Left colon (tissue), 2 donors: ENCODE data around the gene MROH2A. TPM values are rescaled to one million over a fixed set of nuclear protein-coding genes. Genes with fewer than 3 reads are reported as not detected.

Experiments
- ATAC-seq: fragments of 200-7000 bp; cut with Tn5 transposase; one replicate; pipeline ENCODE4 v1.9.1; 2020; ENCODE audit warnings: mild to moderate bottlenecking, moderate library complexity
- DNase-seq, 2 donors: peaks; one replicate each; pipeline ENCODE4 v3.0.0-alpha.2; 2020
- intact Hi-C, 2 donors: fragments of 100-400 bp; cut with DNase I in 1 of 2; cut with micrococcal nuclease in 1 of 2; formaldehyde crosslinking; loops; one replicate each; pipeline versions ENCODE4 v1.11.2 to v1.14.0; 2022; cut with DNase I, micrococcal nuclease
- total RNA-seq, 2 donors: library from RNA; stranded (reverse); fragmentation: NEBNext Ultra II Directional; extraction: Animal tissue kit (Norgen Biotek cat#: 25700); gene quantifications; one replicate each; pipeline ENCODE4 v1.2.1, GENCODE V29; 2021
- donor health status: DM: no; HTN: no; CAD: no.
- donor health status: DM: yes; HTN: yes; CAD: no.

The MROH2A gene
- total RNA-seq, 2 donors from 2014 or later: 0.24 TPM; not detected in 1

DNA sequence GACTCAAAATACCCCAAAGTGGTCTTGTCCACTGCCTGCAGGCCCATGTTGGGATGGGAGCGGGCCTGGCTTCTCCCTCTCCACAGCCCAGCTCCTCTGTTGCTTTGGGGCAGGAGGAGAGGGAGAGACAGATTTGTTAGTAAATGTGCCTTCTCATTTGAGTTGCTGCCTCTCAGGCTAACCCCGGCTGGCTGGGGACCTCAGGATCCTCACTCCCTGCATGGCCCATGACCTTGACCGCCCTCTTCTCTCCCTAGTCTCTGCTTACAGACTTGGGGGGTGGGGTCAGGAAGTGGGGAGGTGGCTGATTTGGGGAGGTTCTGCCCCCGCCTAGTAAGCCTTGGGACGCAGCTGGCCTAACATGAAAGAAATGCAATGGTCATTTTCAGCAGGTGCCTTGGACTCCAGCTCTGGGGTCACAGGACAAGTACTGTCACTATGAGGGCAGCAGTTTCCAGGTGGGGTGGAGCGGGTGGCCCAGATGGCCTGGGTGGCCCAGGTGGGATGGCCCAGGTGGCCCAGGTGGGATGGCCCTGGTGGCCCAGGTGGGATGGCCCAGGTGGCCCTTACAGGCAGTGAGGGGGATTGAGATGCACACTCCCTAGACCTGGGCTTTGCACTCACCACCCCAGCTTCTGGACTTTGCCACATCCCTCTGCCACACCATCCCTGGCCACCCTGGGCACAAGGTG lies 52.1 kb downstream of the MROH2A start:
- intact Hi-C loops: no loop called here
- ATAC-seq (no peak), DNase-seq (no peak)

DNA sequence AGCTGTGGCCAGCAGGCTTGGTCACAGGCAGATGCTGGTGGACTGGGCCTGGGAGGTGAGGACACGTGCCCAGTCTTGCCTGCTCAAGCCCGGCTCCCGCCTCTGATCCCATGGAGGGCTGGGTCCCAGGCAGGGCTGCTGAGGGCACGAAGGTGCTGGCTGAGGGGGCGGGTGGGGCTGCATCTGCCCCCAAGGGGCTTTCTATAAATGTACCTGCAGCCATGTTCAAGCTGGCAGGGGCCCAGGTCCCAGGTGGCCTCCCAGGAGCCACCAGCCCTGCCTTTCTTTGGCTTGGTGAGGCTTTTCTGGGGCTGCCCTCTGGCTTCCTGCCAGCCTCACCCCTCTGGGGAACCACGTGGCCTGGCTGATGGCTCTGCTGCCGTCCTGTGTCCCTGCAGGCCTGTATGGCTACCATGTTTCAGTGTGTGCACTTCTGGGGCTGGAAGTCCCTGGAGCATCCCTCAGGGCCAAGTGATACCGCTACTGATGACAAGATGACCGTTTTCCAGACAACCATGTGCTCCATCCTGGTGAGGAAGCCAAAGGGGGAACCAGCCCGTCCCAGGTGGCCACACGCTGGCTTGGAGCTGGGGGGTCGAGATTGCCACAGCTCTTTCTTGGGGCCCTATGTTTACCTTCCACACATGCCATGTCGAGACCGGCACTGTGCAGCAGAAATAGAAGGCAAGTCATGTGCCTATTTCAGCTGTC lies 53.0 kb downstream of the MROH2A start:
- intact Hi-C loops: no loop called here
- ATAC-seq: no peak
- DNase-seq: no peak

DNA sequence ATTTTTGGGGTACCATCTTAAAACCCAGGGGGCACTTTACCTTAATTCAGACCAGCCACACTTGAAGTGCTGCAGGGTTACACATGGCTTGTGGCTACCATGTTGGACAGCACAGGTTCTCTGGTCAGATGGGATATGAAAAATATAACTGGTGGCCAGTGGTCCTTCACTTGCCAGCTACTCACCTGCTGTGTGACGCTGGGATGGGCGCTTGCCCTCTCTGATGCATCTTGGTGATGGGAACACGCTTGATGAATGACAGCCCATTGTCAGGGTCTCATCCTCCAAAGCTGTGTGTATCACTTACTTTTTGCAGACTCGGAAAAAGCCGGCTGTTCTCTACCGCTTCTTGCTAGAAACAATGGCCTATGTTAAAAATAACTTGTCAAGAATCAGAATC lies 53.7 kb downstream of the MROH2A start:
- no peak for DNase-seq
- intact Hi-C loops: no loop called here
- no peak for ATAC-seq

DNA sequence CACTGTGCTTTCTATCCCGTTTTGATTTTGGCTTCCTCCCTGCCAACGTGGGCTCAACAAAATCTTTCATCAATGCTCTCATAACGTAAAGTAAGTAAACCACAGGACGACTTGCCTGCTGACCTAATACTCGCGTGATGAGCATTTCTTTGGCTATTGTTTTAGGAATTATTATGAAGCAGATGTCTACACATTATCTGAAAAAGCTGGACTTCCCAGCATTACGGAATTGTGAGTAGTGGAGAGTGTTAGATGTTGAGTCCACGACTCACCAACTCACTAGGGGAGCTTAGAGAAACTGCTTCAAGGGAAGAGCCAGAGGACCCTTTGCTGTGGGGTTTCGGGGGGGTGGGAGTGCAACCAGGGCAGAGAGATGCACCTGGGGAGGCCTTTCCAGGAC lies 54.3 kb downstream of the MROH2A start:
- DNase-seq: no peak
- intact Hi-C loops: no loop called here

DNA sequence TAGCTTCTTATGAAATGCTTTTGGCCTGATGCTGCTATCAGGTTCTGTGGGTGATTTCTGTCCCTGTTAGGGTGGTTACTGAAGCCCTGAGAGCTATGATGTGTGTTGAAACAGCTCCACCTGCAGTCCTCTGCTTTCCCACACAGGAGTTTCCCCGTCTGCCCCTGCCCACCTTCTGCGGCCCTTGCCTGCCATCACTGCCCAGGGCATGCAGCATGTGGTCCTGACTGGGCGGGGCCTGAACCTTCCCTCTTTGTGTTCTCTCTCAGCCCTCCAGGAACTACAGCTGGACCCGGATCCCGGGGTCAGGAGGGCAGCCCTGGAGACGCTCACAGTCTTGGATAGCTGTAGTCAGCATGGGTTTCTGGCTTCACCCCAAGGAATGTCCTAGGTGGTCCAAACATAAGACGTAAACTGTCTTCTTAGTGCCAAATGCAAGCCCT lies 54.8 kb downstream of the MROH2A start:
- DNase-seq: peak in 1 of 2 donors; percentile 30
- intact Hi-C loops: no loop called here
- ATAC-seq: peak; percentile 88

More for the DNA sequence above, 54.3 kb downstream of the MROH2A start:
- no peak for ATAC-seq

DNA sequence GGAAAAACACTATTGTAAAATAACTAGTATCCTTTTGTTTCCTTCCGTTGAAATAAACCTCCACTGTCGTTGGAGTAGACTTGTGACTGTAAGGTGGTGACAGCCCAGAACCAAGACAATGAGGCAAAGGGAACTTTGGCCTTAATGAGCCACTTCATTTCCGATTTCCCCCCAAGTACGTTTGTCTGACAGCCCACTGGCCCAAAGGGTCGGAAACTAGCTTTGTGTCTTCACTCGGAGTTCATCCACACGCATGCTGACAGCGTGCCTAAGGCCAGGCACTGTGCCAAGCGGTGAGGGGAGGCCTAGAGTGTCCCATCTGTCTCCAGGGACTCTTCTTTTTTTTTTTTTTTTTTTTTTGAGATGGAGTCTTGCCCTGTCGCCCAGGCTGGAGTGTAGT lies 55.2 kb downstream of the MROH2A start:
- no peak for ATAC-seq
- intact Hi-C loops: no loop called here
- no peak for DNase-seq

DNA sequence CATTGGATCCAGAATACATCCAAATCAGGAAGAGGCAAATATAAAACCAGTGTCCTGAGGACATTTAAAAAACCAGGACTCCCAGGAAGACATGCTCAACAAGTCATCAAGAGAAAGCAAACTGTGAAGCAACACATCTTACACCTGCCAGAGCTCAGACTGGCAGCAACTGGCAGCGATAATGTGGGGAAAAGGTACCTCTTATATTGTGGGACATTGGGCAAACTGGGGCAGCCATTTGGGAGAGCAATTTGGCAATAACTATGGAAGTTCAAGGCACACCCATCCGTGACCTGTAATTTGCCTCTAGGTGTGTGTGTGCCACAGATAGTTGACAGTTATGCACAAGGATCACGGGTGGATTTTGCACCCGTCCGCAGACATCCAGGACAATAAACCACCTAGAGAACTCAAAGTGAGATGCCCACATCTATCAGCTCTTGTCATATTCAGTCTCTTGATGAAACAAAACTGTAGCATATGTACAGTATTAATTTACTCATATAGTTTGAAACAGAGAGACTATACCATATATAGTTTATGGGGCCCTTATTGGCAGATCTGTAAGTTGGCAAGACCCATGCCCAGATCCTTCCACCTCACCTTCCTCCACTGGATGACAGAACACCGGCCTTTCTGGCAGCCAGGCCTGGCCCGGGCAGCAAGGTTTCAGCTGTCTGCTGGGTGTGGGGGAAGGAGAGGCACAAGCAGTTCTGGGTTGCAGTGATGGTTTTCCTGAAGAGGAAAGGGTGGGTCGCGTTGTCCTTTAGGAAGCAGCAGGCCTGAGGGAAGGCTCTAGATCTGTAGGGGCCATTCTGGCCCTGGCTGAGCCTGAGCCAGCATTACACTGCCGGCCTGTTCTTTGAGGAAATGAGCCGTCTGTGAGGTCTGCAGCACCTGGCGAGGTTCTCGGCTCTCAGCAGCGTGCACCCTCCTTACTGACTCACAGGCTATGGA lies 57.4 kb downstream of the MROH2A start:
- DNase-seq: no peak
- peak; percentile 35 for ATAC-seq

DNA sequence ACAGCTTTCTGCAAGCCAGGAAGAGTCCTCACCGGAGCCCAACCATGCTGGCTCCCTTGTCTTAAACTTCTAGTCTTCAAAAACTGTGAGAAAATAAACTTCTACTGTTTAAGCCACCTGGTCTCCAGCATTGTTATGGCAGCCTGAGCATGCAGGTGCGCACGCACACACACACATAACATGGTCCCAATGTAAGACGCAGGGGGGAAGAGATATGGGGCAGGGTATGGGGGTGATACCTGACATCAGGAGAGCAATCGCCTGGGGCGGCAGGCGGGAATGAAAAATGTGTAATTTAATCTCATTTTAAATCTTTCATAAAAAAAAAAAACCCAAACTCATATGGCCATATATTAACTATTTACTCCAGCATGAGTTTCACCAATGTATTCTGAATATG lies 58.2 kb downstream of the MROH2A start:
- intact Hi-C loops: no loop called here
- ATAC-seq: no peak
- DNase-seq: no peak

More for the DNA sequence above, 57.4 kb downstream of the MROH2A start:
- intact Hi-C loops: no loop called here

DNA sequence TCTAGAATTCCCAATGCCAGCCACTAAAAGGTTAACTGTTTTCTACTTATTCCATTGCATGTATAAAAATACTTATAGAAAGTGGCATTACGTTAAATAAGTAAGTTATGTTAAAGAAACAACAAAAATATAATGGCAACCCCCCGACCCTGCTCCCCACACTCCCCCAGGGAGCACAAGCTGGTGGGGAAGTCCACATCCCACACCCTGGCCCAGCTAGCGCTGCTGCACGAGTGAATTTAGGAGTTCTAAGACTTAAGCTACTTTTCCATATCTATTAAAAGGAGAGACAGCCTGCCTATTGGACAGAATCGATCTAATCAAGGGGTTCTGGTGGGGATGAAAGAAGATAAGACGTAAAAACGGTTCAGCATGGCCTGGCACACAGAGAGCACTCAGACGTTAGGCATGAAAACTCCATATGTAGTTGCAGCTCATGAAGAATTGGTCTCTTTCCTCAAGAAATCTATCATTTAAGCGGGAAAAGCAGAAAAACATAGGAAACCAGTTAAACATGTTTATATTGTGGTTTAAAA lies 59.6 kb downstream of the MROH2A start:
- DNase-seq: no peak
- intact Hi-C loops: no loop called here
- ATAC-seq: no peak

DNA sequence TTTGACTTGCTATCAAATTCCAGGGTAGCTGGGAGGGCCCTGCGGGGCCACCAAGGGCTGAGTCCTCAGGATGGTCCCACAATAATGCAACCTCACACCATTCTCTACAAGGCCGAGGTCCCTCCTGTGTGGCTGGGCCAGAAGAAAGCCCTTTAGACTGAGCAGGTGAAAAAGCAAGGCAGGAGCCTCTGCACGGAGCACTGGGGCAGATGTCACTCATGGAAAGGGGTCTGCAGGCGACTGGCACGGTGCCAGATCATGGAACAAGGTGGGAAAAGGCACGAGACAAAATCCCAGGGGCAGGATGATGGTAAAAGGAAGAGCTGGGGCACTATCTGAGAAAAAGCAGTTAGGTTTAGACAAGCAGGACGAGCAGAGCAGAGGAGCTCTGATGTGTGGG lies 60.1 kb downstream of the MROH2A start:
- no peak for DNase-seq
- ATAC-seq: no peak
- intact Hi-C loops: no loop called here

DNA sequence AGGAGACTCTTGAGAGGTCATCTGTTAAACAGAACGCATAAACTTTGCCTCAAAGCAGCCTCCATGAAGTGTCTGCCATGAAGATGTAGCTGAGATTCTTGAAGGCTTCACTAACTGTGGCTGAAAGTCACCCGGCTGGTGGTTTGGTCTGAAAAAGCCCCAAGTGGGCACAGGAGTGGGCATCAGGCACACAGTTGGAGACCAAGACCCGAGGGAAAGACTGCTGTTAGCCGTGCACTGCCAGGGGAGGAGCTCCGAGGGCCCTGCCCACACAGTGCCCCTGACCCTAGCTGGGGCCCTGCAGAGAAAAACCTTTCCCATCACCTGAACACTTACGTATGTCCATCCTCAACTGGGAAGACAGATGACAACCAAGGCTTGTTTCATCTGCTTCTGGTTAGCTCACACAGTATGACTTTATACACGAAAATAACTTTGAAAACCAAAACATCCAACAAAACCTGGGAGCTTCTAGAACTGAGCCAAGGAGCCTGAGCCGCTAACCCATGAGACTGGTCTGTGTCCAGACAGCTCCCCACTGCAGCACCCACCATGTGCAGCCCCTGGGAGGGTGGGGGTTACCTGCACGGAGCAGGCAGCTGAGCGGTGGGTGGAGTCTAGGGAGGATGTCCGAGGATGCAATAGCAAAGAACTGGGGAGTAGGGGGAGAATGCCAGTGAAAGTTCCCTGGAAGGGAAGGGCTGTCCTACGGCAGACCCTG lies 60.8 kb downstream of the MROH2A start:
- ATAC-seq (no peak), DNase-seq (no peak)
- intact Hi-C loops: no loop called here

DNA sequence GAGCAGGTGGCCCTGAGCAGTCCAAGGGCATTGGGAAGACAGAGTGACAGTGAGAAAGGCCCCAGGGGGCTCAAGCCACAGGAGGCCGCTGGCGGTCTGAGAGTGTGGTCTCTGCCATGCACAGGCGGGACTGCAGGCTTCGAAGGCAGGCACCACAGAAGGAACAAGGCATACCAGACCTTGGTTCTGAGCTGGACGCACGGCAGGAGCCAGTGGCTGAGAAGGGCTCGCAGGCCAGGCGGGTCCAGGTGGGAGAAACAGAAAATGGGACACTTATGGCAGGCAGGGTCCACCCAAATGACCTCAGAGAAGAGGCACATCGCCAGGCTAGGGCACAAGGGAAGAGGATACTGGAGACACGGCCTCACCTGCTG lies 61.3 kb downstream of the MROH2A start:
- intact Hi-C loops: no loop called here
- no peak for ATAC-seq
- DNase-seq: no peak

DNA sequence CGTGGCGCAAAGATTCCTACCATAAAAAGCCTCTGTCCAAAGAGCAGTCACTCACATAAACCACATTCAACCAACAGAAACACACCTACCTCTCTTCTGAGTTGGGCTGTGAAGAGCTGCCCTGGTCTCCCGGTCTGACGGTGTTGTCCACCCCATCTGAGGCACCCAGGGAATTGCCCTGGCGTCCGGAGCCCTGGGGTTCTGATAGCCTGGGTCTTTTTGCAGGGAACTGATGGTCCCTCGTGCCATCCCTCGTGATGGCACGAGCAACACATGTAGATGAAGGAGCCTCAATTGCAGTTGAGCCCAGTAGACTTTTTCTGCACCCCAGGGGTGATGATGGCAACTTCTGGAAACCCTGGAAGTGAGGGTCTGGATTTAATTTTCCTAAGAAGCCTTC lies 62.4 kb downstream of the MROH2A start:
- intact Hi-C loops: no loop called here
- DNase-seq (no peak), ATAC-seq (no peak)

DNA sequence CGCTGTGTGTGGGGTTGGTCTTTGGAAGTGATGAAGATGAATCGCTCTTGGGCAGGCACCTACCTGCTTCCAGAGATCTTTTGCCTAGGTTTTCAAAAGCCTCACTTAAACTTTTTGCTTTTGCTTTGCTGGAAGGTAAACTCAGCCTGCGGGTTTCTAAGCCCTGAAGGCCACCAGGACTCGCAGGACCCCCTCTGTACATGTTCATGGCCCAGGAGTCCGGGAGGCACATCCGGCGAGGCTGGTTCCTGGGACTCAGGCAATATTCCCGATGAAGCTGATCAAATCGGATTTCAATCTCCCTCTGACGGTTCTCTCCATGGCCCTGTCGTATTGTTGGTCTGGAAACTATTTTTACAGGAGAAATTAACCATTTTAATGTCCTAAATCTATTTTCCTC lies 63.1 kb downstream of the MROH2A start:
- DNase-seq: no peak
- intact Hi-C loops: no loop called here
- ATAC-seq: no peak

DNA sequence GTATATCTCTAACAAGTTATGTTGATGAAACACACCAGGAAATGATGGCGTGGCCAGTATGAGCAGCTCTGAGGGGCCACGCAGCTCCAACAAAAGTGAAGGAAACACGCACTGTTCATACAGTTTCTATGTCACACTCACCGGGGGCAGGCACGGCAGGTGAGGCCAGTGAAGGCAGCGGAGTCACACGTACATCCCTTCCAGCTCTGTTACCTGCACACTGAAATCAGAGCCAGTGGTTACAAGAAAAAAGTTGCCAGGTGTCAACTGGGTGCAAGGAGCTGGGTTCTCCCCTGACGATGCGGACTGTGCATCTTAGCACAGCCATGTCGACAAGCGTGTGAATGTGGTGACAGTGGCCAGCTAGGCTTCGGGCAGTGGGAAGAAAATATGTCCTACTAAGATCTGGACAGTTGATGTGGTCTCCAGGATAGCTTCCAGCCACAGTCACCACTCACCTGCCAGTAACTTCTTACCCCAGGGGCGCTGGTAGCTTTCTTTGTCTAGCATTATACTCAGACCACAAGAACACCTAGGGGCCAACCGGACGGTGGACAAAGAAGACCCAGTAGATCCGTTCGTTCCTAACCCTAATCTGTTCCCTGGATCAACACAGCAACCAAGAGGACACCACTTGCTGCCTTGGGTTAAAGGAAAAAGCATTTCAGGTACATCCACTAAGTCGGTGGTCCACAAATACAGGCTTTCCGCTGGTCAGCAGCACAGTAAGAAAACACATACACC lies 66.1 kb downstream of the MROH2A start:
- intact Hi-C loops: no loop called here
- DNase-seq (no peak), ATAC-seq (no peak)

DNA sequence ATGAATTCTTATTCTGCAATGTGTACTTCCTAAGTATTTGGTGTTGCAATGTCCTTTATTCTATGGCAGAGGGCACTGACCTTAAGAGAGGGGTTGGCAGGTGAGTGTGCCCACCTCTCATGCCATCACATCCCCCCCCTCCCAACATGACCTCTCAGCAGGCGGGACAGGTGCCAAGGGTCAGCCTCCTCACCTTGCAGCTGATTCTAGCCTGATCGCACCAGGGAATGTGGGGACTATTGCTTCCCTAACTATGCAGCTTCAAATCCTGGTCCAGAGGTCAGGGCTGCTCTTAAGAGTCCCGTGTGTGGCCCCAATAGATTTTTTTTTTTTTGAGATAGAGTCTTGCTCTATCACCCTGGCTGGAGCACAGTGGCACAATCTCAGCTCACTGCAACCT lies 66.7 kb downstream of the MROH2A start:
- DNase-seq: no peak
- intact Hi-C loops: no loop called here
- ATAC-seq: no peak

DNA sequence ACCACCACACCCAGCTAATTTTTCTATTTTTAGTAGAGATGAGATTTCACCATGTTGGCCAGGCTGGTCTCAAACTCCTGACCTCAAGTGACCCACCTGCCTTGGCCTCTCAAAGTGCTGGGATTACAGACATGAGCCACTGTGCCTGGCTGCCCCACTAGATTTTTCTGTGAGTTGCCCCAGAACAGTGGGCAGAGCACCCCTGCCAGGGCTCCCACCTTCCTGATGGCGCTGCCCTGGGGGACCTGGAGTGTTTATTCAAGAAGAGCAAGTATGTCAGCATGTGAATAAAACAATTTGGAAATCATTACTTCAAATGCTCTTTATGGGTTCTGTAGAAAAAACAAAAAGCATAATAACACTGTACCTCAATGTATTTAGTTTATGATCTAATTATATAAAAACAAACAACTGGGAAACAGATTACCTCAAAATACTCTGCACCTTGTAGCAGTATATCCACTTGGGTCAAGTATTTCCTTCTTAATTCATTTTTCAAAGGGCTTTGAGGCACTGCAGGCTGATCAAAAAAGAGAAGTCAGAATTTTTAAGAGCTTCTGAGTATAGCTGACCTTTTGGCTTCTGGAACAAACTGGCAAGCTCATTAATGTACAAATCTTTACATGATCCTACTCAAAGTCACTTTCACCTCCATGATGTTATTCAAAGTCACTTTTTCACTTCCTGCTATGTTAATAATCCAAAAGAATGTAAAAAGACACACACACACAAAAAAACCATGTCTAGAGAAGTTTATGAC lies 67.4 kb downstream of the MROH2A start:
- ATAC-seq (no peak), DNase-seq (no peak)
- intact Hi-C loops: no loop called here
